ENCODE results near the gene PTBP3.

PTBP3 gene

GRCh38 chr9:112325600-112325999, 7.8 kb downstream of the PTBP3 start:
- no peak overlapping the region for H3K9ac ChIP-seq (ENCODE audit: low read length)
- peak overlapping the region; percentile 82 for H3K27ac ChIP-seq (ENCODE audit: low read depth, low read length, poor library complexity, severe bottlenecking)
- H3K4me2 ChIP-seq (ENCODE audit: low read length): no peak overlapping the region; the same call in 1 of the 2 replicates
- no peaks in the 10 kb centered on the region for H3F3A ChIP-seq (ENCODE audit: insufficient read depth, low read length)
- peaks cover 32% of the 10 kb centered on the region for H3K36me3 ChIP-seq (ENCODE audit: insufficient read depth, low read length)
- no peak overlapping the region for H3K4me3 ChIP-seq (ENCODE audit: low read depth, low read length, poor library complexity, severe bottlenecking)
- no peak overlapping the region for H2AFZ ChIP-seq (ENCODE audit: low read length)
- H3K9me2 ChIP-seq (ENCODE audit: low read depth, low read length): no peaks in the 10 kb centered on the region
- no peak for TF ChIP-seq CTCF (IDR thresholded peaks at IDR 0.05; ENCODE audit: low read length)
- no peak for TF ChIP-seq EZH2 (IDR thresholded peaks at IDR 0.05; ENCODE audit: borderline replicate concordance, low read length)
- no peaks in the 10 kb centered on the region for H3K27me3 ChIP-seq (ENCODE audit: insufficient read depth, low read length)
- no peaks in the 10 kb centered on the region; the same call in 1 of the 2 replicates for H3K9me3 ChIP-seq (ENCODE audit: low read length)
- peaks cover 58% of the 10 kb centered on the region for H3K4me1 ChIP-seq (ENCODE audit: insufficient read depth, low read length, severe bottlenecking)
- H3K79me2 ChIP-seq (ENCODE audit: insufficient read depth, low read length): peaks cover 98% of the 10 kb centered on the region
- no peaks in the 10 kb centered on the region for H4K20me1 ChIP-seq (ENCODE audit: insufficient read depth, low read length)

GRCh38 chr9:112325127-112325526, 8.3 kb downstream of the PTBP3 start:
- Histone ChIP-seq H3K27ac (ENCODE audit: low read depth, low read length, poor library complexity, severe bottlenecking) (peak overlapping the region; percentile 47), H3K79me2 (ENCODE audit: insufficient read depth, low read length) (peaks cover 98% of the 10 kb centered on the region), H3K9me2 (ENCODE audit: low read depth, low read length) (no peaks in the 10 kb centered on the region), H3K4me2 (ENCODE audit: low read length) (no peak overlapping the region), H3K4me3 (ENCODE audit: low read depth, low read length, poor library complexity, severe bottlenecking) (no peak overlapping the region), H3K36me3 (ENCODE audit: insufficient read depth, low read length) (peaks cover 35% of the 10 kb centered on the region), H3K4me1 (ENCODE audit: insufficient read depth, low read length, severe bottlenecking) (peaks cover 53% of the 10 kb centered on the region), H3F3A (ENCODE audit: insufficient read depth, low read length) (no peaks in the 10 kb centered on the region), H4K20me1 (ENCODE audit: insufficient read depth, low read length) (no peaks in the 10 kb centered on the region), H3K9me3 (ENCODE audit: low read length) (no peaks in the 10 kb centered on the region; the same call in 1 of the 2 replicates), H3K27me3 (ENCODE audit: insufficient read depth, low read length) (no peaks in the 10 kb centered on the region), H3K9ac (ENCODE audit: low read length) (no peak overlapping the region), H2AFZ (ENCODE audit: low read length) (no peak overlapping the region)
- no peak for TF ChIP-seq EZH2 (IDR thresholded peaks at IDR 0.05; ENCODE audit: borderline replicate concordance, low read length)
- no peak for TF ChIP-seq CTCF (IDR thresholded peaks at IDR 0.05; ENCODE audit: low read length)

- Histone ChIP-seq H3K36me3 (ENCODE audit: insufficient read depth, low read length) (peaks cover 31% of the 10 kb centered on the region), H3K4me3 (ENCODE audit: low read depth, low read length, poor library complexity, severe bottlenecking) (no peak overlapping the region), H2AFZ (ENCODE audit: low read length) (no peak overlapping the region), H3K4me1 (ENCODE audit: insufficient read depth, low read length, severe bottlenecking) (peaks cover 48% of the 10 kb centered on the region), H3K9me3 (ENCODE audit: low read length) (no peaks in the 10 kb centered on the region; the same call in 1 of the 2 replicates), H3K79me2 (ENCODE audit: insufficient read depth, low read length) (peaks cover 96% of the 10 kb centered on the region), H3K27me3 (ENCODE audit: insufficient read depth, low read length) (no peaks in the 10 kb centered on the region), H3K9ac (ENCODE audit: low read length) (no peak overlapping the region), H3F3A (ENCODE audit: insufficient read depth, low read length) (no peaks in the 10 kb centered on the region), H3K27ac (ENCODE audit: low read depth, low read length, poor library complexity, severe bottlenecking) (no peak overlapping the region), H3K4me2 (ENCODE audit: low read length) (no peak overlapping the region), H3K9me2 (ENCODE audit: low read depth, low read length) (no peaks in the 10 kb centered on the region), H4K20me1 (ENCODE audit: insufficient read depth, low read length) (no peaks in the 10 kb centered on the region)
- no peak for TF ChIP-seq EZH2 (IDR thresholded peaks at IDR 0.05; ENCODE audit: borderline replicate concordance, low read length)
- no peak for TF ChIP-seq CTCF (IDR thresholded peaks at IDR 0.05; ENCODE audit: low read length)
Observed at GRCh38 chr9:112323378-112323854, 10.0 kb downstream of the PTBP3 start.
